Peyer's patch (tissue), 4 donors: ENCODE data around the gene DACT2. TPM values are rescaled to one million over a fixed set of nuclear protein-coding genes. Genes with fewer than 3 reads are reported as not detected.

Source experiments
- DNase-seq, 3 donors: peaks; one replicate each; pipeline ENCODE4 v3.0.0-alpha.2; 2017 to 2019
- H3K27ac ChIP-seq, 4 donors: fragments of 200-600 bp; sonication (generic); one replicate each; pipeline ENCODE4 v1.5.1; 2016 to 2019
- H3K27me3 ChIP-seq, 2 donors: fragments of 200-600 bp; sonication (generic); one replicate each; pipeline ENCODE4 v1.5.1; 2019
- H3K36me3 ChIP-seq, 3 donors: fragments of 200-600 bp; sonication (generic); one replicate each; pipeline ENCODE4 v1.5.1; 2016 to 2019
- H3K4me1 ChIP-seq, 4 donors: fragments of 200-600 bp; sonication (generic); one replicate each; pipeline ENCODE4 v1.5.1; 2016 to 2019
- H3K4me3 ChIP-seq, 4 donors: fragments of 200-600 bp; sonication (generic); 1 replicate in 3 of 4; 2 replicates in 1 of 4; pipeline ENCODE4 v1.5.1; 2016 to 2019; ENCODE audit warnings: mild to moderate bottlenecking in 1 of 4
- H3K9me3 ChIP-seq, 4 donors: fragments of 200-600 bp; sonication (generic); one replicate each; pipeline ENCODE4 v1.5.1; 2016 to 2019; ENCODE audit warnings: mild to moderate bottlenecking in 1 of 4
- CTCF ChIP-seq, 6 experiments: fragments of 450-650 bp in 4 of 6; fragments of 200-600 bp in 2 of 6; sonication (generic) in 1 of 6; IDR thresholded peaks; one replicate each; pipeline ENCODE4 v1.5.1; 2017 to 2019; ENCODE audit warnings: antibody characterized with exemption in 6 of 6, mild to moderate bottlenecking in 3 of 6, moderate library complexity in 1 of 6
- POLR2A ChIP-seq, 2 donors: fragments of 450-650 bp; IDR thresholded peaks; one replicate each; pipeline ENCODE4 v1.5.1; 2017; ENCODE audit warnings: antibody characterized with exemption in 2 of 2, mild to moderate bottlenecking in 2 of 2, moderate library complexity in 2 of 2
- total RNA-seq, 4 donors: library from RNA; depleted of rRNA; stranded (reverse); fragments of >200 nt; gene quantifications; one replicate each; pipeline ENCODE4 v1.1.0, GENCODE V29; 2016

DACT2 gene
- total RNA-seq, 4 donors from 2014 or later, result 0.35 to 2.7 (median 1.8) TPM

- Histone ChIP-seq H3K9me3 (no peaks in the 10 kb centered on the region), H3K27ac (no peak overlapping the region), H3K27me3 (no peaks in the 10 kb centered on the region), H3K4me1 (no peaks in the 10 kb centered on the region), H3K36me3 (no peaks in the 10 kb centered on the region), H3K4me3 (no peak overlapping the region)
- DNase-seq, result no peak
- TF ChIP-seq POLR2A (IDR thresholded peaks at IDR 0.05), result no peak
- no peak for TF ChIP-seq CTCF (IDR thresholded peaks at IDR 0.05)
These were observed 46.9 kb upstream of the DACT2 start for GRCh38 chr6:168366473-168366872.

GRCh38 chr6:168365422-168366165, 46.0 kb upstream of the DACT2 start:
- no peak for TF ChIP-seq POLR2A (IDR thresholded peaks at IDR 0.05)
- TF ChIP-seq CTCF (IDR thresholded peaks at IDR 0.05), result no peak
- Histone ChIP-seq H3K27ac (no peak overlapping the region), H3K36me3 (no peaks in the 10 kb centered on the region), H3K4me3 (no peak overlapping the region), H3K27me3 (no peaks in the 10 kb centered on the region), H3K4me1 (no peaks in the 10 kb centered on the region), H3K9me3 (no peaks in the 10 kb centered on the region)
- DNase-seq, result peak in 1 of 3 donors; percentile 29

- Histone ChIP-seq H3K4me1 (no peaks in the 10 kb centered on the region), H3K27ac (no peak overlapping the region), H3K27me3 (no peaks in the 10 kb centered on the region), H3K4me3 (no peak overlapping the region), H3K9me3 (no peaks in the 10 kb centered on the region), H3K36me3 (no peaks in the 10 kb centered on the region)
- TF ChIP-seq CTCF (IDR thresholded peaks at IDR 0.05) (no peak), POLR2A (IDR thresholded peaks at IDR 0.05) (no peak)
- peak in 1 of 3 donors; percentile 30 for DNase-seq
These were observed 45.3 kb upstream of the DACT2 start for GRCh38 chr6:168364793-168365421.

- no peaks in the 10 kb centered on the region for H3K9me3 ChIP-seq
- no peaks in the 10 kb centered on the region for H3K36me3 ChIP-seq
- no peaks in the 10 kb centered on the region for H3K4me1 ChIP-seq
- H3K27ac ChIP-seq, result no peak overlapping the region
- DNase-seq, result peak in 1 of 3 donors; percentile 14
- no peaks in the 10 kb centered on the region for H3K27me3 ChIP-seq
- no peak for TF ChIP-seq POLR2A (IDR thresholded peaks at IDR 0.05)
- TF ChIP-seq CTCF (IDR thresholded peaks at IDR 0.05), result no peak
- H3K4me3 ChIP-seq, result no peak overlapping the region
These were observed 44.5 kb upstream of the DACT2 start for GRCh38 chr6:168363811-168364792.

GRCh38 chr6:168363302-168363701, 43.7 kb upstream of the DACT2 start:
- H3K27me3 ChIP-seq, result no peaks in the 10 kb centered on the region
- H3K36me3 ChIP-seq, result no peaks in the 10 kb centered on the region
- H3K4me1 ChIP-seq, result no peaks in the 10 kb centered on the region
- no peak for DNase-seq
- no peak overlapping the region for H3K4me3 ChIP-seq
- H3K9me3 ChIP-seq, result no peaks in the 10 kb centered on the region
- TF ChIP-seq CTCF (IDR thresholded peaks at IDR 0.05) (no peak), POLR2A (IDR thresholded peaks at IDR 0.05) (no peak)
- no peak overlapping the region for H3K27ac ChIP-seq
